ENCODE data around the gene NFE2L2.
"Not testable (repeated sequence)": the region's sequence is repeated elsewhere in the genome, so short reads cannot be mapped to it uniquely, and the experiment has no call there.

NFE2L2 gene

DNA sequence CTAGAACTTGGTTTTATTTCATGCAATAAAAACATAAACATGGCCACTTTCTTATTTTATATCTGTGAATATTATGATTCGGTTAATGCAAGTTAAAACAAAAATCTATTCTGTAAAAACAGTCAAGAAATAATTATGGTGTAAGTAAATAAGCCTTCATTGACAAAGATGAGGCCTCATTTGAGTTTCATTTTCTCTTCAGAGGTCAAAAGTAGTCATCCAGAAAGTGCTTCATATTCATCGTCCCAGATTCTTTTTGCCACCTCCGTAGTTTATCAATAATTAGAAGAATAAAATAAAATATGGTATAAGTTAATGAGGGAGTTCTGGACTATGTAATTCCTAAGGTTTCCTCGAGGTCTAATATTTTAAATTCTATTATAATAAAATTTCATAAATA lies 71.3 kb downstream of the NFE2L2 start:
- H3K36me3 ChIP-seq (ENCODE audit: control insufficient read depth in 4 of 4, insufficient read depth in 4 of 4, low read length in 3 of 4), result no peaks in the 10 kb centered on the region
- DNase-seq, result no peak
- no peaks in the 10 kb centered on the region for H3K27me3 ChIP-seq (replicated peaks in 2 of 5; ENCODE audit: control insufficient read depth in 4 of 5, insufficient read depth in 5 of 5, low read length in 4 of 5)
- WGBS (ENCODE audit: insufficient coverage), result no CpG with 5 or more reads among the region's 4 CpGs
- ChIA-PET CTCF (interaction anchor here (1.1 to 1.7 kb wide), 3 partner anchors 9 to 530 kb away, joined by 3 to 4 read pairs (median 3); no protein-coding TSS in a partner anchor), POLR2A (no interaction called here)
- no peaks in the 10 kb centered on the region for H3K9me3 ChIP-seq (ENCODE audit: control extremely low read depth in 1 of 5, control insufficient read depth in 4 of 5, insufficient read depth in 2 of 5, low read depth in 1 of 5, low read length in 4 of 5)
- H3K4me1 ChIP-seq (ENCODE audit: control extremely low read depth in 1 of 4, control insufficient read depth in 4 of 4, insufficient read depth in 4 of 4, low read length in 3 of 4), result no peaks in the 10 kb centered on the region
- no peak overlapping the region for H3K4me3 ChIP-seq (ENCODE audit: control insufficient read depth in 1 of 7, extremely low read depth in 1 of 7, insufficient read depth in 4 of 7, low read depth in 2 of 7, low read length in 6 of 7)
- no peak overlapping the region for H3K27ac ChIP-seq (ENCODE audit: insufficient read depth in 1 of 2, low read depth in 1 of 2, low read length in 2 of 2, poor library complexity in 1 of 2, severe bottlenecking in 2 of 2)

DNA sequence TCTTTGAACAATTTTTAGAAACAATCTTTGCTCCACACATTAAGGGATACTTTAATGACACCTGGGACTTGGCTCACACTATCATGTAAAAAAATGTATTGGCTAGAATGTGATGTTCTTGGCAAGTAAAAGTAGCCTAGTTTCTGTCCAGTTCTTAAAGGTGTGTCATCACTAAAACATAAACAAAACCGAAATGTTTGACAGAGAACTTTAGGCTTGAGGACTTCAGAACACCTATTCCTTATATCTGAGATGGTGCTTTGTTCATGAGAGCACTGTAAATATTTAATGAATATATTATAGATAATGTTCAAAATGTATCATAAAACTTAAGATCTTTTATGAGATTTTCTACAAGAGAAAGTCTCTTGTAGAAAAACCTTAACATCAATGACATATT lies 71.7 kb downstream of the NFE2L2 start:
- no CpG with 5 or more reads among the region's 1 CpG for WGBS (ENCODE audit: insufficient coverage)
- Histone ChIP-seq H3K4me1 (ENCODE audit: control extremely low read depth in 1 of 4, control insufficient read depth in 4 of 4, insufficient read depth in 4 of 4, low read length in 3 of 4) (no peaks in the 10 kb centered on the region), H3K27me3 (replicated peaks in 2 of 5; ENCODE audit: control insufficient read depth in 4 of 5, insufficient read depth in 5 of 5, low read length in 4 of 5) (no peaks in the 10 kb centered on the region), H3K36me3 (ENCODE audit: control insufficient read depth in 4 of 4, insufficient read depth in 4 of 4, low read length in 3 of 4) (no peaks in the 10 kb centered on the region), H3K9me3 (ENCODE audit: control extremely low read depth in 1 of 5, control insufficient read depth in 4 of 5, insufficient read depth in 2 of 5, low read depth in 1 of 5, low read length in 4 of 5) (no peaks in the 10 kb centered on the region), H3K27ac (ENCODE audit: insufficient read depth in 1 of 2, low read depth in 1 of 2, low read length in 2 of 2, poor library complexity in 1 of 2, severe bottlenecking in 2 of 2) (no peak overlapping the region), H3K4me3 (ENCODE audit: control insufficient read depth in 1 of 7, extremely low read depth in 1 of 7, insufficient read depth in 4 of 7, low read depth in 2 of 7, low read length in 6 of 7) (no peak overlapping the region)
- ChIA-PET CTCF (no interaction called here), POLR2A (no interaction called here)
- DNase-seq, result no peak

DNA sequence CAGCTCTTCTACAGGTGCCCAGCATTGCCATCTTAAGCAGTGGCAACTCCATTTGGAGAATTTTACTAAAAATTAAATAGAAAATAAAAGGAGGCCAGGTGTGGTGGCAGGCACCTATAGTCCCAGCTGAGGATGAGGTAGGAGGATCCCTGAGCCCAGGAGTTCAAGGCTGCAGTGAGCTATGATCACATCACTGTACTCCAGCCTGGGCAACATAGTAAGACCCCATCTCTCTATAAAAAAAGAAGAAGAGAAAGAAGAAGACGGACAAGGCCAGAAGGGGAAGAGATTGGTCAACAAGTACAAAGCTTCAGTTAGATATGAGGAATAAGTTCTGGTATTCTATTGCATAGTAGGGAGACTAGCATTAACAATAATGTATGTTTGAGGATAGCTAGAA lies 73.6 kb downstream of the NFE2L2 start:
- Histone ChIP-seq H3K27ac (ENCODE audit: insufficient read depth in 1 of 2, low read depth in 1 of 2, low read length in 2 of 2, poor library complexity in 1 of 2, severe bottlenecking in 2 of 2) (no peak overlapping the region), H3K4me3 (ENCODE audit: control insufficient read depth in 1 of 7, extremely low read depth in 1 of 7, insufficient read depth in 4 of 7, low read depth in 2 of 7, low read length in 6 of 7) (no peak overlapping the region), H3K27me3 (replicated peaks in 2 of 5; ENCODE audit: control insufficient read depth in 4 of 5, insufficient read depth in 5 of 5, low read length in 4 of 5) (no peaks in the 10 kb centered on the region), H3K36me3 (ENCODE audit: control insufficient read depth in 4 of 4, insufficient read depth in 4 of 4, low read length in 3 of 4) (no peaks in the 10 kb centered on the region), H3K9me3 (ENCODE audit: control extremely low read depth in 1 of 5, control insufficient read depth in 4 of 5, insufficient read depth in 2 of 5, low read depth in 1 of 5, low read length in 4 of 5) (no peaks in the 10 kb centered on the region), H3K4me1 (ENCODE audit: control extremely low read depth in 1 of 4, control insufficient read depth in 4 of 4, insufficient read depth in 4 of 4, low read length in 3 of 4) (no peaks in the 10 kb centered on the region)
- ChIA-PET CTCF (interaction anchor here (1.2 to 1.3 kb wide), 3 partner anchors 13 to 26 kb away, joined by 3 read pairs; no protein-coding TSS in a partner anchor), POLR2A (no interaction called here)
- no peak for DNase-seq
- 100% methylated on average over 1 of the region's 1 CpG for WGBS (ENCODE audit: insufficient coverage)

DNA sequence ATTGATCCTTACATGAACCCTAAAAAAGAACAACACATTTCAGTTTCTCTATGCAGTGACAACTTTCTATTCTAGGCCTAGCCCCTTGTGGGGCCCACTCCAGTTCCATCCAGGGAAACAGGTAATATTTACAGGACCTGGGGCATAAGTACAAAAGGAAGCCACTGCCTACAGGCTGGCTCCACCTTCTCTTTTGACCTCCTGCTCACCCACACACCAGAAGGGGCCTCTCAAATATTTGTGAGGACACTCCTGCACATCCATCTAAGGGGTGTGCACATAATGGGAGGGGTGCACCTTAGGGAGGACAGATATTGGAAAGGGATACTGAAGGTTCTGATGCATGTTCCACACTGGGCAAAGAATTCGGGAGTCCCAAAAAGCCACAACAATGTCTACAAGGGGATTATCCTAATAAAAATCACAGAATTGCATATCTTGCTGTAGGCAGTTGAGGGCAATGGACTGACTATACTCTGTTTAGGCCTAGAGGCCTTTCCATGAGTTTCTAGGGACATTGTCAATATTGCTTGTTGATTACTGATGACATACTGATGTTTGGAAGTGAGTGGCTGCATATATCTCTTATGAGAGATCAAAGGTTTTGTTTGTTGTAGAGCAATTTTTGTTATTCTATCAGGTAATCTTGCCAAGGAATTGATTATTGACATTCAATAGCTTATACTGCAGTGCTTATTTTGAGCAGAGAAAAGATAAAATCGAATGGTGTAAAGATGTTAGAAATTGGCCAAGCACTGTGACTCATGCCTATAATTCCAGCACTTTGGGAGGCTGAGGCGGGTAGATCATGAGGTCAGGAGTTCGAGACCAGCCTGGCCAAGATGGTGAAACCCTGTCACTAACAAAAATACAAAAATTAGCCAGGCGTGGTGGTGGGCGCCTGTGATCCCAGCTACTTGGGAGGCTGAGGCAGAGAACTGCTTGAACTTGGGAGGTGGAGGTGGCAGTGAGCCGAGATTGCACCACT lies 75.8 kb downstream of the NFE2L2 start:
- ChIA-PET CTCF (interaction anchor here (0.7 to 1.5 kb wide), 2 partner anchors 13 to 283 kb away, joined by 3 to 4 read pairs; no protein-coding TSS in a partner anchor), POLR2A (no interaction called here)
- DNase-seq, result no peak
- Histone ChIP-seq H3K27me3 (replicated peaks in 2 of 5; ENCODE audit: control insufficient read depth in 4 of 5, insufficient read depth in 5 of 5, low read length in 4 of 5) (no peaks in the 10 kb centered on the region), H3K36me3 (ENCODE audit: control insufficient read depth in 4 of 4, insufficient read depth in 4 of 4, low read length in 3 of 4) (no peaks in the 10 kb centered on the region), H3K4me1 (ENCODE audit: control extremely low read depth in 1 of 4, control insufficient read depth in 4 of 4, insufficient read depth in 4 of 4, low read length in 3 of 4) (no peaks in the 10 kb centered on the region), H3K9me3 (ENCODE audit: control extremely low read depth in 1 of 5, control insufficient read depth in 4 of 5, insufficient read depth in 2 of 5, low read depth in 1 of 5, low read length in 4 of 5) (no peaks in the 10 kb centered on the region), H3K4me3 (ENCODE audit: control insufficient read depth in 1 of 7, extremely low read depth in 1 of 7, insufficient read depth in 4 of 7, low read depth in 2 of 7, low read length in 6 of 7) (no peak overlapping the region), H3K27ac (ENCODE audit: insufficient read depth in 1 of 2, low read depth in 1 of 2, low read length in 2 of 2, poor library complexity in 1 of 2, severe bottlenecking in 2 of 2) (no peak overlapping the region)
- 100% methylated on average over 6 of the region's 7 CpGs for WGBS (ENCODE audit: insufficient coverage)

DNA sequence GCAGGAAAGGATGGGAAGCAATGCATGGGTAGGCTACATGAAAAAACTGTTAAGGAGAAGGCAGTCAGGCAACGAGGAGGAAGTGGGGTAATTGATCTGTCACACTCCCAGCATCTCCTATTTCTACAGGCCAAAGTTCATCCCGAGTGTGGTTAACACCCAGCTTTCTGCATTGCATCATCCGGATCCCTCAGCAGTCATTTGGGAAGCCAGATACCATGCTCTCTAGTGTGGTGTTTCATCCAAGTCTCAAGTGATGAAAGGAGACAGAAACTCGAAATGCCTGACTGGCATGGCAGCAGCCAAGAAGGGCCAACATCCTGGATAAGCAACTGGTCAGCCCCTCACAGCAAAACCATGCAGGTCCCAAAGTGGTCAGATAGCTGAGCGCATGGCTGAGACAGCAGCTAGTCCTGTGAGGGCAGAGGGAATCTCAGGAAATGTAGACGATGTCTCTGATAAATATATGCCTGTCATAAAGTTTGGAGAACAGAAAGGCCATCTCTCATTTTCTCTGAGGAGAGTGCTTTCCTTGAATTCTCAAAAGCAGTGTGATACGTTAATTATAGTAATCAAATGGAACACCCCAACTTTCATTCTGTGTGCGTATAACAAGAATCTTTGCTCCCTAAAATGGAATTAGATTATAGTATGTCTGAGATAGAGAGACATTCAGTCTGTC lies 76.8 kb downstream of the NFE2L2 start:
- no peaks in the 10 kb centered on the region for H3K4me1 ChIP-seq (ENCODE audit: control extremely low read depth in 1 of 4, control insufficient read depth in 4 of 4, insufficient read depth in 4 of 4, low read length in 3 of 4)
- no peak overlapping the region for H3K4me3 ChIP-seq (ENCODE audit: control insufficient read depth in 1 of 7, extremely low read depth in 1 of 7, insufficient read depth in 4 of 7, low read depth in 2 of 7, low read length in 6 of 7)
- DNase-seq, result no peak
- no peak overlapping the region for H3K27ac ChIP-seq (ENCODE audit: insufficient read depth in 1 of 2, low read depth in 1 of 2, low read length in 2 of 2, poor library complexity in 1 of 2, severe bottlenecking in 2 of 2)
- WGBS (ENCODE audit: insufficient coverage), result 72% methylated on average over 6 of the region's 8 CpGs
- no peaks in the 10 kb centered on the region for H3K9me3 ChIP-seq (ENCODE audit: control extremely low read depth in 1 of 5, control insufficient read depth in 4 of 5, insufficient read depth in 2 of 5, low read depth in 1 of 5, low read length in 4 of 5)
- POLR2A ChIA-PET, result no interaction called here
- H3K27me3 ChIP-seq (replicated peaks in 2 of 5; ENCODE audit: control insufficient read depth in 4 of 5, insufficient read depth in 5 of 5, low read length in 4 of 5), result no peaks in the 10 kb centered on the region
- H3K36me3 ChIP-seq (ENCODE audit: control insufficient read depth in 4 of 4, insufficient read depth in 4 of 4, low read length in 3 of 4), result no peaks in the 10 kb centered on the region
- CTCF ChIA-PET, result no interaction called here

DNA sequence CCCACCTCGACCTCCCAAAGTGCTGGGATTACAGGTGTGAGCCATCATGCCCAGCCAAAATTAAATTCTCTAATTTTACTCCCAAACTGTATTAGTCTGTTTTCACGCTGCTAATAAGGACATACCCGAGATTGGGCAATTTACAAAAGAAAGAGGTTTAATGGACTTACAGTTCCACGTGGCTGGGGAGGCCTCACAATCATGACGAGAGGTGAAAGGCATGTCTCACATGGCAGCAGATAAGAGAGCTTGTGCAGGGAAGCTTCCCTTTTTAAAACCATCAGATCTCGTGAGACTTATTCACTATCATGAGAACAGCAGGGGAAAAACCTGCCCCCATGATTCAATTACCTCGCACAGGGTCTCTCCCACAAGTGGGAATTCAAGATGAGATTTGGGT lies 78.5 kb downstream of the NFE2L2 start:
- H3K4me1 ChIP-seq (ENCODE audit: control extremely low read depth in 1 of 4, control insufficient read depth in 4 of 4, insufficient read depth in 4 of 4, low read length in 3 of 4); POLR2A ChIA-PET; H3K4me3 ChIP-seq (ENCODE audit: control insufficient read depth in 1 of 7, extremely low read depth in 1 of 7, insufficient read depth in 4 of 7, low read depth in 2 of 7, low read length in 6 of 7); H3K27me3 ChIP-seq (replicated peaks in 2 of 5; ENCODE audit: control insufficient read depth in 4 of 5, insufficient read depth in 5 of 5, low read length in 4 of 5); DNase-seq; H3K27ac ChIP-seq (ENCODE audit: insufficient read depth in 1 of 2, low read depth in 1 of 2, low read length in 2 of 2, poor library complexity in 1 of 2, severe bottlenecking in 2 of 2); H3K36me3 ChIP-seq (ENCODE audit: control insufficient read depth in 4 of 4, insufficient read depth in 4 of 4, low read length in 3 of 4); H3K9me3 ChIP-seq (ENCODE audit: control extremely low read depth in 1 of 5, control insufficient read depth in 4 of 5, insufficient read depth in 2 of 5, low read depth in 1 of 5, low read length in 4 of 5): not testable (repeated sequence)
- WGBS (ENCODE audit: insufficient coverage), result 100% methylated on average over 5 of the region's 7 CpGs
- CTCF ChIA-PET, result interaction anchor here (1.3 to 3.2 kb wide), 3 partner anchors 8 to 22 kb away, joined by 3 to 12 read pairs (median 5); no protein-coding TSS in a partner anchor

DNA sequence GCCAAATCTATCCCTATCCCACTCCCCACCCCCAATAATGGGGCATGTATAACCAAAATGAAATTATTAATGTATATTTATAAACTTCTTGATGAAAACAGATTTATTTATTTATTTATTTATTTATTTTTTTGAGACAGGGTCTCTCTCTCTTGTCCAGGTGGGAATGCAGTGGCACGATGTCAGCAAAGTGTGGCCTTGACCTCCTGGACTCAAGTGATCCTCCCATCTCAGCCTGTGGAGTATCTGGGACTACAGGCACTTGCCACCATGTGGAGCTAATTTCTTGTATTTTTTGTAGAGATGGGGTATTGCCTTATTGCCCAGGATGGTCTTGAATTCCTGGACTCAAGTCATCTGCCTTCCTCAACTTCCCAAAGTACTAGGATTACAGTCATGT lies 79.9 kb downstream of the NFE2L2 start:
- no peak overlapping the region for H3K4me3 ChIP-seq (ENCODE audit: control insufficient read depth in 1 of 7, extremely low read depth in 1 of 7, insufficient read depth in 4 of 7, low read depth in 2 of 7, low read length in 6 of 7)
- H3K27ac ChIP-seq (ENCODE audit: insufficient read depth in 1 of 2, low read depth in 1 of 2, low read length in 2 of 2, poor library complexity in 1 of 2, severe bottlenecking in 2 of 2), result no peak overlapping the region
- POLR2A ChIA-PET, result interaction anchor here (0.6 kb wide), 1 partner anchor 23 kb away, joined by 3 read pairs; no protein-coding TSS in a partner anchor
- H3K27me3 ChIP-seq (replicated peaks in 2 of 5; ENCODE audit: control insufficient read depth in 4 of 5, insufficient read depth in 5 of 5, low read length in 4 of 5), result no peaks in the 10 kb centered on the region
- WGBS (ENCODE audit: insufficient coverage), result no CpG with 5 or more reads among the region's 1 CpG
- CTCF ChIA-PET, result interaction anchor here (1.0 to 3.2 kb wide), 3 partner anchors 9 to 20 kb away, joined by 3 to 14 read pairs (median 12); no protein-coding TSS in a partner anchor
- no peak for DNase-seq
- H3K36me3 ChIP-seq (ENCODE audit: control insufficient read depth in 4 of 4, insufficient read depth in 4 of 4, low read length in 3 of 4), result no peaks in the 10 kb centered on the region
- H3K9me3 ChIP-seq (ENCODE audit: control extremely low read depth in 1 of 5, control insufficient read depth in 4 of 5, insufficient read depth in 2 of 5, low read depth in 1 of 5, low read length in 4 of 5), result no peaks in the 10 kb centered on the region
- H3K4me1 ChIP-seq (ENCODE audit: control extremely low read depth in 1 of 4, control insufficient read depth in 4 of 4, insufficient read depth in 4 of 4, low read length in 3 of 4), result no peaks in the 10 kb centered on the region
